Thyroid gland (tissue), 4 donors: ENCODE measurements around the gene KSR1.
"Not testable (repeated sequence)": the region's sequence is repeated elsewhere in the genome, so short reads cannot be mapped to it uniquely, and the experiment has no call there.

Experiments used
- POLR2A ChIP-seq, 2 donors: fragments of 450-650 bp; IDR thresholded peaks; one replicate each; pipeline ENCODE4 v1.6.1; 2017; ENCODE audit warnings: antibody characterized with exemption in 2 of 2, mild to moderate bottlenecking in 2 of 2, moderate library complexity in 1 of 2
- TF ChIP-seq, protein P1 (sequence below), 6 experiments: fragments of 200-600 bp in 3 of 6; fragments of 450-650 bp in 3 of 6; sonication (generic) in 3 of 6; IDR thresholded peaks; one replicate each; pipeline ENCODE4 v1.5.1; 2016 to 2019; ENCODE audit warnings: antibody characterized with exemption in 6 of 6, mild to moderate bottlenecking in 2 of 6, inconsistent platforms in 1 of 6, moderate library complexity in 1 of 6

DNA sequence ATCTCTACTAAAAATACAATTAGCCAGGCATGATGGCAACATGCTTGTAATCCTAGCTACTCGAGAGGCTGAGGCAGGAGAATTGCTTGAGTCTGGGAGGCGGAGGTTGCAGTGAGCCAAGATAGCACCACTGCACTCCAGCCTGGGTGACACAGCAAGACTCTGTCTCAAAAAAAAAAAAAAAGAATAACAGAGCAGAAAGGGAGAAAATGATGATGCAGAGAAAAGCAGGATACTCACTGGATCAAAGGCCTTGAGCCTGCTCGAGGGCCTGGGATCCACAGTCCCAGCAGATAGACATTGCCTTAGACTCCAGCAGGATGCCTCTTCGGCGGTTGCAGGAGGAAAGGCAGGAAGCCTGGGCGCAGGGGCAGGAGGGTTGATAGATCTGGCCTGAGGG lies 7.7 kb upstream of the KSR1 start:
- TF ChIP-seq, protein P1, sequence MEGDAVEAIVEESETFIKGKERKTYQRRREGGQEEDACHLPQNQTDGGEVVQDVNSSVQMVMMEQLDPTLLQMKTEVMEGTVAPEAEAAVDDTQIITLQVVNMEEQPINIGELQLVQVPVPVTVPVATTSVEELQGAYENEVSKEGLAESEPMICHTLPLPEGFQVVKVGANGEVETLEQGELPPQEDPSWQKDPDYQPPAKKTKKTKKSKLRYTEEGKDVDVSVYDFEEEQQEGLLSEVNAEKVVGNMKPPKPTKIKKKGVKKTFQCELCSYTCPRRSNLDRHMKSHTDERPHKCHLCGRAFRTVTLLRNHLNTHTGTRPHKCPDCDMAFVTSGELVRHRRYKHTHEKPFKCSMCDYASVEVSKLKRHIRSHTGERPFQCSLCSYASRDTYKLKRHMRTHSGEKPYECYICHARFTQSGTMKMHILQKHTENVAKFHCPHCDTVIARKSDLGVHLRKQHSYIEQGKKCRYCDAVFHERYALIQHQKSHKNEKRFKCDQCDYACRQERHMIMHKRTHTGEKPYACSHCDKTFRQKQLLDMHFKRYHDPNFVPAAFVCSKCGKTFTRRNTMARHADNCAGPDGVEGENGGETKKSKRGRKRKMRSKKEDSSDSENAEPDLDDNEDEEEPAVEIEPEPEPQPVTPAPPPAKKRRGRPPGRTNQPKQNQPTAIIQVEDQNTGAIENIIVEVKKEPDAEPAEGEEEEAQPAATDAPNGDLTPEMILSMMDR (IDR thresholded peaks at IDR 0.05), result not testable (repeated sequence)
- TF ChIP-seq POLR2A (IDR thresholded peaks at IDR 0.05), result not testable (repeated sequence)
